Left ventricle myocardium inferior (tissue), 1 donor: ENCODE results near the gene ROBO4. TPM values are rescaled to one million over a fixed set of nuclear protein-coding genes. Genes with fewer than 3 reads are reported as not detected.

ENCODE experiments used
- DNase-seq: peaks from one replicate; pipeline ENCODE4 v3.0.0-alpha.2; 2020
- H3K27ac ChIP-seq: fragments of 200-600 bp; replicated peaks from 2 replicates; pipeline ENCODE4 v1.8.0; 2021
- H3K27me3 ChIP-seq: fragments of 200-600 bp; 2 replicates; pipeline ENCODE4 v1.8.0; 2021; ENCODE audit warnings: low read depth
- H3K36me3 ChIP-seq: fragments of 200-600 bp; 2 replicates; pipeline ENCODE4 v1.8.0; 2021
- H3K4me1 ChIP-seq: fragments of 200-600 bp; 2 replicates; pipeline ENCODE4 v1.8.0; 2021
- H3K4me3 ChIP-seq: fragments of 200-600 bp; 2 replicates; pipeline ENCODE4 v1.8.0; 2021; ENCODE audit warnings: mild to moderate bottlenecking, moderate library complexity
- H3K9me3 ChIP-seq: fragments of 200-600 bp; replicated peaks from 2 replicates; pipeline ENCODE4 v1.8.0; 2021
- CTCF ChIP-seq: fragments of 200-600 bp; IDR thresholded peaks from 2 replicates; pipeline ENCODE4 v1.8.0; 2021; ENCODE audit warnings: antibody characterized with exemption, mild to moderate bottlenecking, borderline replicate concordance
- intact Hi-C: fragments of 100-400 bp; cut with micrococcal nuclease; formaldehyde crosslinking; loops from one replicate; pipeline ENCODE4 v1.11.0; 2022
- total RNA-seq: library from RNA; stranded (reverse); fragmentation: NEBNext Ultra II Directional; extraction: Animal tissue kit (Norgen Biotek cat#: 25700); gene quantifications from one replicate; pipeline ENCODE4 v1.2.1, GENCODE V29; 2021
- donor health status: DM: no; HTN: yes; CAD: no; lungs with severe emphysema.

ROBO4 gene
- total RNA-seq, 1 donor from 2014 or later: 20.7 TPM

DNA sequence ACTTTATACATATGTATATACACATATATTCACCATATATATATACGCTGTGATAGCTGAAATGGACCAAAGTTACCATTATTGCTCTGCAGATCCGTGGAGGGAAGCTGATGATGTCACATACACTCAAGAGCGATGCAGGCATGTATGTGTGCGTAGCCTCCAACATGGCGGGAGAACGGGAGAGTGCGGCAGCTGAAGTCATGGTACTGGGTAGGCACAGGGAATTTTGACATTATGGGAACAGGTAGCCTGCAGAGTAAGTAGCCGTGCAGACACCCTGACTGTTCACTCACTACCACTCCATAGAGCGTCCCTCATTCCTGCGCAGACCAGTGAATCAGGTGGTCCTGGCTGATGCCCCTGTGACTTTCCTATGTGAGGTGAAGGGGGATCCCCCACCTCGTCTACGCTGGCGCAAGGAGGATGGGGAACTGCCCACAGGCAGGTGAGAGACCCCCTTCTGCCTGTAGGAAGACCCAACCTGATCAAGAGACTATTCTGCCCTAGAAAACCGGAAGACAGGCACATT lies 27.7 kb downstream of the ROBO4 start:
- H3K36me3 ChIP-seq: no peaks in the 10 kb centered on the region
- peaks cover 44% of the 10 kb centered on the region for H3K4me1 ChIP-seq
- no peak overlapping the region for H3K27ac ChIP-seq
- no peak for TF ChIP-seq CTCF
- DNase-seq: no peak
- no peak overlapping the region for H3K4me3 ChIP-seq
- H3K9me3 ChIP-seq: no peaks in the 10 kb centered on the region
- peaks cover 100% of the 10 kb centered on the region for H3K27me3 ChIP-seq
- intact Hi-C loops: no loop called here

- no peaks in the 10 kb centered on the region for H3K9me3 ChIP-seq
- TF ChIP-seq CTCF: no peak
- no peak overlapping the region for H3K27ac ChIP-seq
- H3K4me3 ChIP-seq: no peak overlapping the region
- DNase-seq: no peak
- peaks cover 50% of the 10 kb centered on the region for H3K4me1 ChIP-seq
- H3K36me3 ChIP-seq: no peaks in the 10 kb centered on the region
- intact Hi-C loops: no loop called here
- peaks cover 100% of the 10 kb centered on the region for H3K27me3 ChIP-seq
Observed at GRCh38 chr11:124869331-124869730, 28.3 kb downstream of the ROBO4 start.

DNA sequence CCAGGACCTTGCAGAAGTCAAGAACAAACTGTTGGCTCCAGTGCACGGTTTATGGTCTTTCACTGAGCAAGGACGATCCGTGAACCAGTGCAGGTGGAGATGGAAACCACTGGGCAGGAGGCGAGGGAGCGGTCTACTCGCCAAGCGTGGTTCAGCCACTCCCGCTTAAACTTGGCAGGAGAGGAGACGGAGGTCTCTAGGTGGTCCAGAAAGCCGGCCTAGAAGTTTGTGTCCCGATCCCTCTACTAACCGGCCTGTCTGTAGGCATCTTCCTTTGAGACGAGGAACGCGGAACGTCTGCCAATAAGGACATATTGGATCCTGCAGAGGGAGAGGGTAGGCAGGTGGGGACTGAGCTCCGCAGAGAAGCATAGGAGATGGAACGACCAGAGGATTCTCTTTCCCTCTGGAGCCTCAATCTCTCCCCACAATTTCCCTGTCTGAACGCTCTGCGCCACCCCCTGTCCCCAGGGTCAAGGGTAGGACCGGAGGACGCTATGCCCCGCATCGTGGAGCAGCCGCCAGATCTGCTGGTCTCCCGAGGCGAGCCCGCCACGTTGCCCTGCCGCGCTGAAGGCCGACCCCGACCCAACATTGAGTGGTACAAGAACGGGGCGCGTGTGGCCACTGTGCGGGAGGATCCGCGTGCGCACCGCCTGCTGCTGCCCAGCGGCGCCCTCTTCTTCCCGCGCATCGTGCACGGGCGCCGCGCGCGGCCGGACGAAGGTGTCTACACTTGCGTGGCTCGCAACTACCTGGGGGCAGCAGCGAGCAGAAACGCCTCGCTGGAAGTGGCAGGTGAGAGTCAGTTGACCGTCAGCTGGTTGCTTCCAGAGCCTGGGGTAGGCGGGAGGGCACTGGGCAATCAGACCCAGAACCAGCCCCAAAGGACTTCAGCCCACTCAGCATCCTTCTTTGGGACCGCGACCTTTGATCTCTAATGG lies 29.1 kb downstream of the ROBO4 start:
- Histone ChIP-seq H3K36me3 (no peaks in the 10 kb centered on the region), H3K4me3 (peak overlapping the region; percentile 11), H3K9me3 (no peaks in the 10 kb centered on the region), H3K27ac (no peak overlapping the region), H3K4me1 (peaks cover 54% of the 10 kb centered on the region), H3K27me3 (peaks cover 100% of the 10 kb centered on the region)
- intact Hi-C loops: no loop called here
- DNase-seq: no peak
- TF ChIP-seq CTCF: no peak

DNA sequence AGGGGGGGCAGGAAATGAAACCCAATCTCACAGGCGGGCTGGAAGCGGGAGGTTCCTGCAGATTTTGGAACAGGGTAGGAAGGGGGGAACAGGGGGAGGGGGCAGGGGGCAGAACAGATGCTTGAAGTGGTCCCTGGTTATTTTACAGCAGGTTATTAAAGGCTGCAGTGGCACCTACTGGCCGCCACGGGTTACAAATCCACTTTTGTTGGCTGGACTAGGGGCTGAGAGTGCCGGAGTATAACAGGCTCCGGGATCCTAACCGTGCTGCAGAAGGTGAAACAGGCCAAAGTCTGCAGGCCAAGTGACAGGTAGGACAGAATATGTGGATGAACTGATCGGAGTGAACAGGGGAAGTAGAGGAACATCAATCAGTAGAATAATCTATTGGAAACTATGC lies 30.0 kb downstream of the ROBO4 start:
- peaks cover 100% of the 10 kb centered on the region for H3K27me3 ChIP-seq
- no peaks in the 10 kb centered on the region for H3K36me3 ChIP-seq
- TF ChIP-seq CTCF: peak; percentile 60
- H3K27ac ChIP-seq: no peak overlapping the region
- DNase-seq: no peak
- no peak overlapping the region for H3K4me3 ChIP-seq
- no peaks in the 10 kb centered on the region for H3K9me3 ChIP-seq
- peaks cover 62% of the 10 kb centered on the region for H3K4me1 ChIP-seq
- intact Hi-C loops: no loop called here

DNA sequence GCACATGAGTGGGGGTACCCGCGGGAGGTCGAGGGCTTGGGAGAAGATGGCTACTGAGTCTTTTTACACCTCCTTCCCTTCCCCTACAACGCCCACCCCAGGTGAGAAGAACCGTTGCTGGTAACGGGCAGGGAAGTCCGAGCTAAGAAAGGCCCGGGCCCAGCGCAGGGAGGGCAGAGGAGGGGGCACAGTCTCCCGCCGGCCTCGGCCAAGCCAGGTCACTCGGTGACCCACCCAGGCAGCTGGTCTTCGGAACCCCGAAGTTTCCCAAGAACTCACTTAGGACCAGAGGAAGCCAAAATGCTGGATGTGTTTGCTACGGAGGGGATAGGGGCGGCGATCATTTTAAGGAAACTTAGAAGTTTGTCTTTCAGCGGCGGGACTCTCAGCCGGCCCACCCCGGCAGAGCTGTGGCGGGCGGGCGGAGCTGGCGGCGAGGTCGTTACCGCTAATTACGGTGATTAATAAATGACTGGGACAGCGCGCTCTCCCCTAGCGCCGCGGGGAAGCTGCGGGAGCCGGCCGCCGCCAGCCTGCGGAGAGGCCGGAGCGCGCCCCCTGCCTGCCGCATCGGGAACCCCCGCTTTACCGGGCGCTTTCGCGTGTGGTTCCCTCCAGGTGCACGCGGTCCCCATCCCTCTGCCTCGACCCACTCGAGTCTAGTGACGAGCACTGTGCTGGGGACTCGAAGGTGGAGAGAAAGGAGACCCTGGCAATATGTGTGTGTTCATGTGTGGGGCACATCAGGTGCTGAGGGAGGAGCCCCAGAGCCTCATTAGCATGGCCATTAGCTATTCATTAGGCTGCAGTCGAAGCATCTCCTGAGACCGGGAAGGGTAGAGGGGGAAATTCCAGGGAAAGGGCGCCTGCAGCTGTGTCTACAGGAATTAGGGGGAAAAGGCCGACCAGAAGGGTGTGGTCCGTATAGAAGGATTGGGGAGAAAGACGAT lies 31.5 kb downstream of the ROBO4 start:
- Histone ChIP-seq H3K27ac (no peak overlapping the region), H3K36me3 (no peaks in the 10 kb centered on the region), H3K4me1 (peaks cover 62% of the 10 kb centered on the region), H3K9me3 (no peaks in the 10 kb centered on the region), H3K4me3 (peak overlapping the region; percentile 59), H3K27me3 (peaks cover 100% of the 10 kb centered on the region)
- intact Hi-C loops: no loop called here
- no peak for DNase-seq
- TF ChIP-seq CTCF: peak; percentile 87
